ENCODE measurements around the gene DNASE2.
"Not testable (repeated sequence)": the region's sequence is repeated elsewhere in the genome, so short reads cannot be mapped to it uniquely, and the experiment has no call there.

Gene DNASE2

DNA sequence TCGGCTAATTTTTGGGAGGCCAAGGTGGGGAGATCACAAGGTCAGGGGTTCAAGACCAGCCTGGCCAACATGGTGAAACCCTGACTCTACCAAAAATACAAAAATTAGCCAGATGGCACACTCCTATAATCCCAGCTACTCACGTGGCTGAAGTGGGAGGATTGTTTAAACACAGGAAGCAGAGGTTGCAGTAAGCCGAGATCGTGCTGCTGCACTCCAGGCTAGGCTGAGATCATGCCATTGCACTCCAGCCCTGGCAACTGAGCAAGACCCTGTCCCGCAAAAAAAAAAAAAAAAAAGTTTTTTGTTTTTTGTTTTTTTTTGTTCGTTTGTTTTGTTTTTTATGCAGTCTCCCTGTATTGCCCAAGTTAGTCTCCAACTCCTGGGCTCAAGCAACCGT, 21.7 kb downstream of the DNASE2 start:
- DNase-seq = no peak

DNA sequence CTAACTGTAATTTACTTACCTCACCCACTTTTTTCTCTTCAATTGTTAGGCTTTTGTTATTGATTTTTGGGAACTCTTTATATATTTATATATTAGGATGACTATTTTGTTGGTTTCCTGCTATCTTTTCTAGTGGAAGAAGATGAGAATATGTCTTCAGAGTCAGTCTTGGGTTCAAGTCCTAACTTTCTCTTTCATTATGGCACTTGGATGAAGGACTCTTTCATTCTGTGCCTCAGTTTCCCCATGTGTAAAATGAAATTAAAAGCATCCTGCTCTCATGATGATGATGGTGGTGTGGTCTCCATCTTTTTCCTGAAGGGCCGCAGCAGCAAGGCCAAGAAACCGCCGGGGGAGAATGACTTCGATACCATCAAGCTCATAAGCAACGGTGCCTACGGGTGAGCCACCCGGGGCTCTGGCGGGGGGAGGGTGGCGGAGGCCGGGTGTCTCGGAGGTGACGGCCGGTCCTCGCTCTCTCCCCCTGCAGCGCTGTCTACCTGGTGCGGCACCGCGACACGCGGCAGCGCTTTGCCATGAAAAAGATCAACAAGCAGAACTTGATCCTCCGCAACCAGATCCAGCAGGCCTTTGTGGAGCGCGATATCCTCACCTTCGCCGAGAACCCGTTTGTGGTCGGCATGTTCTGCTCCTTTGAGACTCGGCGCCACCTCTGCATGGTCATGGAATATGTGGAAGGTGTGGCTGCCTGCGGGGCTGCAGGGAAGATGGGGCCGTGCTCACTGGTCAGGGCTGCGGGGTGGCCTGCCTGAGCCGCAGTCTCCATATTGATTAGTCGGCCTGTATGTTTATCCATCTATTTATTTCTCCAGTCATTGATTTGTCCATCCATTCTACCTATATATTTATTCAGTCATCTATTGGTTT, 23.0 kb downstream of the DNASE2 start:
- DNase-seq = no peak

DNA sequence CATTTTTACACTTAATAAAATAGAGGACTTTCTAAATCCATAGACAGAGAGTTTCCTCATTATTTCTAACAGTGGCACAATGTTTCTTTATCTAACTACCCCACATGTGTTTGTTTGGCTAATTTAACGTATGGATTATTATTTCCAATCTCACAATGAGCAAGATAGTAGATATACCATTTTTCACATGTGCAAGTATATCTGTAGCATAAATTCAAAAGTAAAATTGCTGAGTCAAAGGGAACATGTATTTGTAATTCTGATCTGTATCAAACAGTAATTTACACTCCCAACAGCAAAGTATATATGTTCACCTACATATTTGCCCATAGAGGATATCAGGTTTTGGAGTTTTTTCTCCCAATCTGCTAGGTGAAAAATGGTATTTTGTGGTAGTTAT, 24.6 kb downstream of the DNASE2 start:
- DNase-seq = no peak

DNA sequence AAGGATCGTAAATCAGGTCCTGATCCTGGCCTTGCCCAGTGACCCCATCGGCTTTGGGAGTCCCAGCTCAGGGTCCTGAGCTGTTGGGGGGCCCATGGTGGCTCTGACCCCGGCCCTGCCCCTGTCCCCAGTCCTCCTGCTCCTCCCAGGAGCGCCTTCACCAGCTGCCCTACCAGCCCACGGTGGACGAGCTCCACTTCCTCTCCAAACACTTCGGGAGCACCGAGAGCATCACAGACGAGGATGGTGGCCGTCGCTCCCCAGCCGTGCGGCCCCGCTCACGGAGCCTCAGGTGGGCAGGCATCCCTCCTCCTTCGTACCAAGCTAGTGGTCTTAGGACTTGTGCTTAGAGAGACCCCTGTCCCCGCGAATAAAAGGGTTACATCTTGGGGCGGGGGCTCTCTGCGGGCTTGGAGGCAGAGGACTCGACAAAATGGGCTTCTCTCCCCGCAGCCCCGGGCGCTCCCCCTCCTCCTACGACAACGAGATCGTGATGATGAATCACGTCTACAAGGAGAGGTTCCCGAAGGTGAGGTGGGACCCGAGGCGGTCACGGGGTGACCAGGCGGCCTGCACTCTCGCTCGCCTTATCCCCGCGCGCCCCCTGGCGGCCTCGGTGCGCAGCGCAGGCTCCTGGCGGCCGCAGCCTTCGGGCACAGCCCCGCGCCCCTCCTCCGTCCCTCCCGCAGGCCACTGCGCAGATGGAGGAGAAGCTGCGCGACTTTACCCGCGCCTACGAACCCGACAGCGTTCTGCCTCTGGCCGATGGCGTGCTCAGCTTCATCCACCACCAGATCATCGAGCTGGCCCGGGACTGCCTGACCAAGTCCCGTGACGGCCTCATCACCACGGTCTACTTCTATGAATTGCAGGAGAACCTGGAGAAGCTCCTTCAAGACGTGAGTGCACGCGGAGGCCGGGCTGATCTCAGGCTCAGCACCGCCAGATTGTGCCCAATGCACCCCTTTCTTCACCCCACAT, 33.8 kb downstream of the DNASE2 start:
- DNase-seq = peak; percentile 86

DNA sequence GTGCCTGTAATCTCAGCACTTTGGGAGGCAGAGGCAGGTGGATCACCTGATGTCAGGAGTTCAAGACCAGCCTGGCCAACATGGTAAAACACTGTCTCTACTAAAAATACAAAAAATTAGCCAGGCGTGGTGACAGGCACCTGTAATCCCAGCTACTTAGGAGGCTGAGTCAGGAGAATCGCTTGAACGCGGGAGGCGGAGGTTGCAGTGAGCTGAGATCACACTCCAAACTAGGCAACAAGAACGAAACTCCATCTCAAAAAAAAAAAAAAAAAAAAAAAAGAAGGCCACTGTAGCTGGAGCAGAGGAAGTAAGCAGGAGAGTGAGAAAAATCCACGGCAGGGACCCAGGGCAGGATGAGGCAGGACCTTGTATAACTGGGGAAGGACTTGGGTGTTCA, 34.6 kb downstream of the DNASE2 start:
- DNase-seq = not testable (repeated sequence)

DNA sequence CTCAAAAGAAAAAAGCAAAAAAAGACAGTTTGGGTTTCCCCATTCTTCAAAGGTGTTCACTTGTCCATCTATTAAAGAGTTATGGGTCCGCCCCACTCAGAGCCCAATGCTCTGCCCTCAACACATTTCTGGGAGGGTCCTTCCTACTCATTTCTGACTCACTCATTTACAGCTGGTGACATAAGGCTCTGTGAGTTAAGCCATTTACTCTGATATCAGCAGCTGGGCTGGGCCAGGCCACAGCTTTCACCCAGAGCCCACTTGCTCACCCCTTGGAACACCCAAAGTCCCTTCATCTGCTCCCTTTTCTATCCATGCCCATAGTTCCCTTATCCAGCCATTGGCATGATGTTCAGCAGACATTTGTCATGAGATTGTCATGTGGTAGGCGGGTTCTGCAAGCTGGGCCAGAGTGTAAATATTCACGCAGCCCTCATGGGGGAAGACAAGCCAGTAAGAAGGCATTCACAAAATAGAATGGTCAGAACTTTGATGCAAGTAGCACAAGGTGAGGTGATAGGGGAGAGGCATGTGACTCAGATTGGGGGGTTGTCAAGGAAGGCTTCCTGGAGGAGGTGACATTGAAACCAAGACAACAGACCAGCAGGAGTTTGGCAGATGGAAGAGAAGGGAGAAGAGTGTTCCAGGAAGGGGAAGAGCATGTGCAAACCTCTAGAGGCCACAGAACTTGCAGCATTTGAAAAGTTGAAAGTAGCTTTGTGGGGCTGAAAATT, 37.1 kb downstream of the DNASE2 start:
- DNase-seq = no peak

DNA sequence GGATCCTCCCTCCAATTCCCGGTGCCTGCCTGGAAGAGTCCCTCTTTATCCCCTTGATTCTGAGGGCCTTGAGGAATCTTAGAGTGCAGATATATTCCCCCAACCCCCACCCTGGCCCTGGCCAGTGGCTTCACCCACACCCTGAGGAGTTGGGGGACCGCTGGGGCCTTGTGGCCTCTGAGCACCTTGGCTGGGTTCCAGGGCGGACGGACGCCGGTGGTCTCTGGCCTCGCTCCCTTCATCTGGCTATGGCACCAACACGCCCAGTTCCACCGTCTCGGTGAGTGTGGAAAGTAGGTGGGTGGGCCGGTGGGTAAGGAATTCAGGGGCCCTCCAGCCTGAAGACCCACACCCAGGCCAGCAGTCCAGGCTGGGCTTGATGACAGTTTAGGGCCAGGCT, 37.9 kb downstream of the DNASE2 start:
- DNase-seq = no peak

DNA sequence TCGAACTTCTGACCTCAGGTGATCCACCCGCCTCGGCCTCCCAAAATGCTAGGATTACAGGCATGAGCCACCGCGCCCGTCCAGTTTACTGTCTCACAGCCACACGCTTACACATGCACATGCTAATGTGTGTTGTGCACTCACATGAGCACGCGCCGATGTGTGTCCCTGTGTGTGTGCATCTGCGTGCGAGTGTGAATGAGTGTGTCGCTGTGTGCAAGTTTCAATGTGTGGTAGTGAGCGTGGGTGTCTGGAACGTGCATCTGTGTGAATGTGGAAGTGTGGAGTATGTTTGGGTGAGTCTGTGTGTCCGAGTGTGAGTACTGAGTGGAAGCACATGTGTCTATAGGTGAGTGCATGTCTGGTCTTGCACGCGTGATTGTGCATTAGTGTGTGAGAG, 38.7 kb downstream of the DNASE2 start:
- no peak for DNase-seq

DNA sequence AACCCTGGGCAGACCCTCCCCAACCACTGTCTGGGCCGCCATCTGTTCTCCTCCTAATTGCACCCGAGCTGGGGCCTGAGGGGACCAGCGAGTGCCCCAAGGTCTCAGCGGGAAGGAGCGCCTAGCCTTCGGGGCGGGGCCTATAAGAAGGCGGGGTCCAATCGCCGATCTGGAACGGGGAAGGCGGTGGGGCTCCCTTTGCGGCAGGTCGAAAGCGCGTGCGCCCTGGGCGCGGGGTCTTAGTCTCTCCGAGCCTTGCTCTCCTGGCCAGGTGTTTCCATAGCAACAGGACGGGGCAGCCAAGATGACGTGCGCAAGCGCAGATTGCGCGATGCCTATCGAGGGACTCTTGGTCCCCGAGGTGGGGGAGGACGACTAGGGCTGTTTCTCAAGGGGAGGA, 40.2 kb downstream of the DNASE2 start:
- DNase-seq = no peak

DNA sequence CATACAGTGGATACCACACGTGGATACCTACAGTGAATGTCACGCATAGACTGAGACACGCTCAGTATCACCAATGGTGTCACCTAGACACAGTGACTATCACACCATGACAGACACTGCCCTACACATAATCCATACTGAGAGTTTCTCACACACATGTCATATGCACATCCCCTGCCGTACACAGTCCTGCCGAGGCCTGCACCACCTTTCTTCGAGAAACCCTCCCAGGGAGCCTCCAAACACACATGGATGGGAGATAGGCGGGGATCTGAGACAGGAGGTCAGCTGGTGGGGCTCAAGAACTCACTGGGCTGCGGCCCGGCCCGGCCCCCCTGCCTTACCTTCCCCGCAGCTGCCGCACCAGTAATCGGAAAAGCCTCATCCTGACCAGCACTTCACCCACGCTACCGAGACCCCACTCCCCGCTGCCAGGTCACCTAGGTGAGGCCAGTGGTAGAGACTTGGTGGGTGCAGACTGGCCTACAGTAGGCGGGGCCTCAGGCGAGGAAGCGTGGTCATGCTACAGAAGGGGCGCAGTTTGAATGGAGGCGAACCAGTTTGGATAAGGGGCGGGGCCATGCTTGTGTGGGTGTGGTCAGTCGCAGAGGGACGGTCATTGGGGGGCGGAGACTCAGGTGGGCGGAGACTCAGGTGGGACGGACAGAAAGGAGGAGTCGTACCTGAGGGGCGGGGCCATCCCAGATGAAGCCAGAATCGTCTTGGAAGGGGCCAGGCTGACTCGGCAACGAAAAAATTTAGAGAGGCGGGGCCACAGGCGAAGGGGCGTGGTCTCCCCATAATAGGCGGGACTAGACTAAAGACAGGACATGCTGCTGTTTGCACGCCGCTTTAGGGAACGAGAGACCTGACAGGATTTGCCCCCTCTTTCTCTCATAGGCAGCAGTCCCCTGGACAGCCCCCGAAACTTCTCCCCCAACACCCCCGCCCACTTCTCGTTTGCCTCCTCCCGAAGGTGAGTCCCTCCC, 40.9 kb downstream of the DNASE2 start:
- peak; percentile 73 for DNase-seq

DNA sequence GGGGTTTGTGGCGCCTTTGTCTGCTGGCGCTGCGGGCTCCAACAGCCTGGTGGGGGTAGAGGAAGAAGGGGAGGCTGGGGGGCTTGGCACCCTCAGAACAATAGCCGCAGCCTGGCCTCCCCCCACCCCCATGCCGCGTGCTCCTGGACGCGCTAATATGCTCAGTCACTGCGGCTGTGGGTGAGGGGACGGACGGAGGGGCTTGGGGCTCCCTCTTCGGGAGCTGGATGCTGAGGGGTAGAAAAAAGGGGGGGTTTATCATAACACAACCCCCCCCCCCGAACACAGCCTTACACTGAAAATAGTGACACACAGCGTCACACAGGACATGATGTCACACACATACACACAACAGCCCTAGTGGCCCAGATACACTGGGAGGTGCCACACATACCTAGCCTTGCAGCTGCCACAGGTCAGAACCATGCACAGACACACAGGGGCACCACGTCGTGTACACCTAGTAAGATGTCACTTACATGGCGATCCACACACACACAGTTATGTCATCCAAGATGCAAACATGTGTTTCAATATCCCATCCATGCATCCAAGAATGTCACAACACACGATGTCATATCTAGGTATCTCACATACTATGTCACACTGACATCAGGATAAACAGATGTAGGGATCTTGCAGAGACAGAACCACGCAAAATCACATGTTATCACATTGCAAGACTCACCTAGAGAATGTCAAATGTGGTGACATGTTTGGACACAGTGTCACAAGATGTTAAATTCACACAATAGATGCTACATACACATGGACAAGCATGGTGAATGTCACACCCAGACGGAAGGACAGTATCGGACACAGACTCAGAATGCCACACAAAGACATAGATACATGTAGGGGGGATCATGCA, 42.1 kb downstream of the DNASE2 start:
- DNase-seq = no peak

DNA sequence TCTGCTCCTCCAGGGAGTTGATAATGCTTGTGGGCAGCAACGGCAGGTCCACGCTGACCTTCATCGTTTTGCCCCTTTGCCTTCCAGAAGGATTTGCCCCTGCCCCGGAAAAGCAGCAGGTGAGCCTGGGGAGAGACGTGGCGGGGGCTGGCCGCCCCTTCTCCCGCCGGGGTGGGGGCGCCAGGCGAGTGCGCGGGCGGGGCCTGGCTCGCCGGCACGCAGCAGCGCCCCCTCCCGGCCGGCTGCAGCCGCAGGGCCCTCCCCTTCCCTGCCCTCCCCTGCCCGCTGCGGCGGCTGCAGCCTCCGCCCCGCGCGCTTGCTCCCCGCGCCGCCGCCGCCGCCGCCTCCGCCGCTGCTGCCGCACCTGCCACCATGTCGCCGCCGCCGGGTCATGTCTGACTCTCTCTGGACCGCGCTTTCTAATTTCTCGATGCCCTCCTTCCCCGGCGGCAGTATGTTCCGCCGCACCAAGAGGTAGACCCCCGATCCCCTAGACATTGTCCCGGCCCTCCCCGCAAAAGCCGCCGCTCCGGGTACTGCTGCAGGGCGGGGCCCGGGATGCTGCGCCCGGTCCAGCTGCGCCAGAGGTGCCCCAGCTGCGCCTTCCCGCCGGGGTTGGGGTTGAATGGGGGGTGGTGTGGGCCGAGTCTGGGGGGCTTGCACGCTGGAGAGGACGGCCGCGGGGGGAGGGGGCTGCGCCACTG, 42.9 kb downstream of the DNASE2 start, which contains the start of gene MAST1:
TSS of gene MAST1 (plus strand) at position 334 of the 704 bp plus-strand sequence. CDS start at position 392, 58 bp downstream.
- DNase-seq = peak; percentile 50

DNA sequence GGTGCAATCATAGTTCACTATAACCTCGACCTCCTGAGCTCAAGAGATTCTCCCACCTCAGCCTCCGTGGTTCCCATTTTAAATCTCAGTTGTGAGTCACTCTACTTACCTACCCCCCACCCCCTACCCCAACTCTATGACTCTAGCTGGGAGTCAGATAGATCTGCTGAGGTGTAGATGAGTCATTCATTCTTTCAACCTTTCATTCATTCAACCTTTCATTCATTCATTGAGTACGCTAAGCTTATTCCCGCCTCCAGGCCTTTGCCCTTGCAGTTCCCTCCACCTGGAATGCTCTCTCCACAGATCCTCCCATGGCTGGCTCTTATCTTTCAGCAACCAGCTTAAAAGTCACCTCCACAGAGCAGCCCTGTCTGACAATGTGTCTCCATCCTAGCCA, 44.0 kb downstream of the DNASE2 start:
- DNase-seq = no peak

DNA sequence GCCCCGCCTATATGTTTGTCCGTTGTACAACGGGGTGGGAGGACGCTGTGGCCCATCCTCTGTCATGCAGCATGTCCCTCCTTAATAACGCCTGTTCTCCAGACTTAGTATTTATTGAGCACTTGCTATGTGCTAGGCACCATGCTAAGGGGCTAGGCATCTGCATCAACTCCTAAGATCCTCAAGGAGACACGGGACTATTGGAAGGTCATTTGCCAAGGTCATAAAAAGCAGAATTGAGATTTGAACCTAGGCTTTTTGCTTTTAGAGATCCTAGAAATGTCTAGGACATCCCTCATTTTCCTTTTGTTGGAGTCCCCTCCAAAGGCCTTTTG, 44.8 kb downstream of the DNASE2 start:
- DNase-seq = no peak

DNA sequence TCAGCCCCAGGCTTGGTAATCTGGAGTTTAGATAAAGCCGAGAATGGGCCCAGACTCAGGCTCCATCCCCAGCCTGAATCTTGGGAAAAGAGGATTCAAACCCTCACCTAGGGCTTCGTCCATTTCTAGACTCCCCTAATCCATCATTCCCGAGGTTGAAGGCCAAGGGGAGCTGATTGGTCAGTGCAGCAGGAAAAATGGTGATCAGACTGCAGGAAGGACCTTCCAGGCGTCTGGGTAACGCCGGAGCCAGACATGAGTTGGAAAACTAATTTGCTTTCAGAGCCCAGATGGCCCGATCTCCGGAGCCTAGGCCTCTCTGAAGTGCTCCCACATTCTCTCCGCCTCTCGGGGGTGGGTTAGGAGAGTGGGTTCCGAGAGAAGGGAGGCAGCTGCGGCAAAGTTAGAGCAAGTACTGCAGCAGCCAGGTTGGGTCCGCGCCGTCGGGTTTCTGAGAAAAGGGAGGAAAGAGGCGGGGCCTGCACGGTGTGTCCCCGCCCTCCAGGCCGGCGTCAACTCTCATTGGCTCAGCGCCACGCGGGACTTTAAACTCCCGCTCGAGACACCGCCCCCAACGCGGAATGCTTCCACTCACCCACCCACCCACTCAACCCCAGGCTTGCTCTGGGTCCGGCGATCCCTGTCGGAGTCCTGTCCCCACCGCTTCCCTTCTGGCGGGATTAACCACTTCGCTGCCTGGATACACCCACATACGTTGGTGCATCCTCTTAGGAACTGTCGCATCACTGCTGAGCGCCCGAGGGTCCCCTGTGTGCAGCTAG, 46.1 kb downstream of the DNASE2 start:
- DNase-seq = no peak

DNA sequence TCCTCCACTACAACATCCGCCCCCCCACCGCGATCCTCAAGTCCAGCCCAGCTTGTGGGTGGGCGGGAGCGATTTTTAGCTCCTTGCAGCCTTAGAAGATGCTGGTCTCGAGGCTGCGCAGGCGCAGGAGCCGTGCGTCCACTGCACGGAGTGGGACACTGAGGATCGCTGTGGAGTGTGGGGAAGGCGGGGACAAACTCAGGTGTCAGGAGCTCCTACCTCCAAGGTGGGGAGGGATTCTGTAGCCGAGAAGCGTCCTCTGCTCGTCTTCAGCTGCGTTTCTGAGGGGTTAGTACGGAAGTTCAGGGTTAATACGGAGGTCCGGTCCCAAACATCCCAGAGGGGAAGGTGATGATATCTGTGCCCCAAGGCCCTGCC, 46.7 kb downstream of the DNASE2 start, which contains the start of gene RTBDN:
TSS of gene RTBDN (minus strand) at position 14 of the 378 bp plus-strand sequence. CDS start 4,600 bp downstream, outside the sequence.
- DNase-seq = no peak

DNA sequence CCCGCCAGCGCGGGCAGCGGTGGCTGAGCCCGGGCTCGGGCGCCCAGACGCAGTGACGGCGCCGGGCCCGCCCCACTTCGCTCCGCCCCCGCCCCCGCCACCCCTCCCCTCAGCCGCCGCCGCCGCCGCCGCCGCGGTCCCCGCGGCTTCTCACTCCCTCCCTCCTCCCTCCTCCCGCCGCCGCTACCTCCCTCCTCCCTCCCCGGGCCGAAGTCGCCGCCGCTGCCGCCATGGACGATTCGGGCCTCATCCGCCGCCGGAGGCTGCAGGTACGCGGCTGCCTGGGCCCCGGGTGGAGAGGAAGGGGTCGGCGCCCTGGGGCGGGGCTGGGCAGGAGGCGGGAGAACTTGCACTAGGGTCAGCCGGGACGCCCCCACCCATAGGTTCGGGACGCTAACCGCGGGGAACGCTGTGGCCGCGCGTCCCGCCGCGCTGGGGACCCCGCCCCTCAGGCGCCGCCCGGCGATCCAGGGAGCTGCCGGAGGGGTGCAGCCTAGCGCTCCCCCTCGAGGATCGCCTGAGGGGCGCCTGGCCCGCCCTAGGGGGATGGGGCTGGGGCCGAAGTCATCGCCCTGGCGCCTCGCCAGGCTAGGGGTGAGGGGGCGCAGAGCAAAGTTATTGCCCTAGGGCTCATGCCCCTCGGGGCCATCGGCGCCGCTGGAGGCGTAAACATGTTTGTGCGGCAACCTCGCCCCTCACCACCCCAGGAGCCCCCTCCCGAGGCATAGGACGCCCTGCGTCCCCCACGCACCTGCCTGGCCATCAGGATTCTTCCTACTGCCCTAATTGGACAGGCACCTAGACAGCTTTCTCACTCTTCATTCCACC, 47.3 kb downstream of the DNASE2 start:
- no peak for DNase-seq

DNA sequence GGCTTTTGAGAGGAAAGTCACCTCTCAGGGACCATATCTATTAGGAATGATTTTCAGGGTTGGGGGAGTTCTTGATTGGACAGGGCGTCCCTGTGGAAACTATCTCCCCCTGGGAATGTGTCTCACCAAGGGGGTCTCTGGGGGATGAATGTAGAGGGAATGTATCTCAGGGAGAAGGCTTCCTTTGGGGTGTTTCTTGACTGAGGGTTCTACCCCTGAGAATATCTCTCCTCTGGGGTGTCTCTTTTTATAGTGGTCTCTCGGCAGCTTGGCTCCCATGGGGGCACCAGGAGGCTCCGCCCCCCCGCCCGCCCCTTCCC, 47.9 kb downstream of the DNASE2 start:
- DNase-seq = no peak
